OCI-LY1 (cell line): ENCODE data around the gene PHLPP1.

Experiments used
- H2AFZ ChIP-seq: fragments of 200-600 bp; sonication (generic), shearing (Covaris generic); 2 replicates; pipeline ENCODE4 v1.6.0; 2014; ENCODE audit warnings: antibody characterized with exemption, mild to moderate bottlenecking, low read length
- H3F3A ChIP-seq: fragments of 200-600 bp; sonication (generic), shearing (Covaris generic); 2 replicates; pipeline ENCODE4 v1.6.0; 2014; ENCODE audit warnings: mild to moderate bottlenecking, antibody characterized with exemption, low read length, moderate library complexity; ENCODE audit not compliant: insufficient read depth
- H3K27ac ChIP-seq: fragments of 200-600 bp; sonication (generic); 2 replicates; pipeline ENCODE4 v1.5.1; 2014; ENCODE audit warnings: low read length, mixed run types, mild to moderate bottlenecking, low read depth; ENCODE audit not compliant: poor library complexity, severe bottlenecking
- H3K27me3 ChIP-seq: fragments of 200-600 bp; sonication (generic); 2 replicates; pipeline ENCODE4 v1.6.0; 2014; ENCODE audit warnings: antibody characterized with exemption, mild to moderate bottlenecking, low read length, moderate library complexity; ENCODE audit not compliant: insufficient read depth
- H3K36me3 ChIP-seq: fragments of 200-600 bp; sonication (generic); 2 replicates; pipeline ENCODE4 v1.6.1; 2014; ENCODE audit warnings: mild to moderate bottlenecking, antibody characterized with exemption, low read length, moderate library complexity, mixed read lengths; ENCODE audit not compliant: insufficient read depth
- H3K4me1 ChIP-seq: fragments of 200-600 bp; sonication (generic); 2 replicates; pipeline ENCODE4 v1.5.1; 2014; ENCODE audit warnings: mild to moderate bottlenecking, low read length, moderate library complexity; ENCODE audit not compliant: insufficient read depth, severe bottlenecking
- H3K4me2 ChIP-seq: fragments of 200-600 bp; sonication (generic), shearing (Covaris generic); 2 replicates; pipeline ENCODE4 v1.6.1; 2014; ENCODE audit warnings: low read length
- H3K4me3 ChIP-seq: fragments of 200-600 bp; sonication (generic); 2 replicates; pipeline ENCODE4 v1.5.1; 2014; ENCODE audit warnings: low read length, low read depth, mild to moderate bottlenecking, mixed read lengths; ENCODE audit not compliant: poor library complexity, severe bottlenecking
- H3K79me2 ChIP-seq: fragments of 200-600 bp; shearing (Covaris generic); 2 replicates; pipeline ENCODE4 v1.6.1; 2016; ENCODE audit warnings: mixed run types, low read length, mixed read lengths; ENCODE audit not compliant: insufficient read depth
- H3K9ac ChIP-seq: fragments of 200-600 bp; sonication (generic), shearing (Covaris generic); 2 replicates; pipeline ENCODE4 v1.6.1; 2014; ENCODE audit warnings: mild to moderate bottlenecking, low read length, mixed read lengths
- H3K9me2 ChIP-seq: fragments of 200-600 bp; sonication (generic), shearing (Covaris generic); 2 replicates; pipeline ENCODE4 v1.6.1; 2014; ENCODE audit warnings: low read depth, mild to moderate bottlenecking, low read length, mixed read lengths
- H3K9me3 ChIP-seq: fragments of 200-600 bp; shearing (Covaris generic); 2 replicates; pipeline ENCODE4 v1.6.1; 2014; ENCODE audit warnings: low read length, mixed read lengths
- H4K20me1 ChIP-seq: fragments of 200-600 bp; sonication (generic), shearing (Covaris generic); 2 replicates; pipeline ENCODE4 v1.6.0; 2016; ENCODE audit warnings: mild to moderate bottlenecking, low read length; ENCODE audit not compliant: insufficient read depth
- EZH2 ChIP-seq: fragments of 200-600 bp; sonication (generic), shearing (Covaris generic); IDR thresholded peaks from 2 replicates; pipeline ENCODE4 v1.8.0; 2017; ENCODE audit warnings: borderline replicate concordance, mixed run types, mild to moderate bottlenecking, antibody characterized with exemption, low read length, moderate library complexity, mixed read lengths
- TF ChIP-seq, protein P1 (sequence below): fragments of 200-600 bp; sonication (generic), shearing (Covaris generic); IDR thresholded peaks from 2 replicates; pipeline ENCODE4 v1.5.1; 2017; ENCODE audit warnings: mild to moderate bottlenecking, antibody characterized with exemption, low read length, moderate library complexity, mixed read lengths

Gene PHLPP1

DNA sequence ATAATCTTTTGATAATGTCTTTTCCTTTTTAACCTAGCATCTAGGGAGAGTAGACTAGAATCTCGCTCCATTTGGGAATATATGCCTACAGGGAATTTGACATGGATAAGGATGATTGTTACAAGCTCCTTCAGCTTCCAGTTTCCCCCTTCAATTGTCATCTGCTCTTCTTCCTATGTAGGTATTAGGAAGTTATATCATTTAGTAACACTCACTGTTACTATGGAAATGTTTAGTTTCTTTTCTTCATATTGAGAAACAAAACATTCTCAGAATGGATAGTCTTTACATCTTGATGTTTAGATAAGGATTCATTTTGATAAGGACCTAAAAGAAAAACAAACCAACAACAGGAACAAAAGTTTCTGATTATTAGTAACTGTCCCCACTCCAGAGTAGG lies 127.6 kb downstream of the PHLPP1 start:
- H3K9me2 ChIP-seq = no peaks in the 10 kb centered on the region
- H3K4me2 ChIP-seq = no peak overlapping the region
- no peaks in the 10 kb centered on the region for H3F3A ChIP-seq
- no peaks in the 10 kb centered on the region for H3K36me3 ChIP-seq
- no peak overlapping the region for H3K4me3 ChIP-seq
- no peaks in the 10 kb centered on the region for H4K20me1 ChIP-seq
- TF ChIP-seq EZH2 = no peak
- TF ChIP-seq, protein P1, sequence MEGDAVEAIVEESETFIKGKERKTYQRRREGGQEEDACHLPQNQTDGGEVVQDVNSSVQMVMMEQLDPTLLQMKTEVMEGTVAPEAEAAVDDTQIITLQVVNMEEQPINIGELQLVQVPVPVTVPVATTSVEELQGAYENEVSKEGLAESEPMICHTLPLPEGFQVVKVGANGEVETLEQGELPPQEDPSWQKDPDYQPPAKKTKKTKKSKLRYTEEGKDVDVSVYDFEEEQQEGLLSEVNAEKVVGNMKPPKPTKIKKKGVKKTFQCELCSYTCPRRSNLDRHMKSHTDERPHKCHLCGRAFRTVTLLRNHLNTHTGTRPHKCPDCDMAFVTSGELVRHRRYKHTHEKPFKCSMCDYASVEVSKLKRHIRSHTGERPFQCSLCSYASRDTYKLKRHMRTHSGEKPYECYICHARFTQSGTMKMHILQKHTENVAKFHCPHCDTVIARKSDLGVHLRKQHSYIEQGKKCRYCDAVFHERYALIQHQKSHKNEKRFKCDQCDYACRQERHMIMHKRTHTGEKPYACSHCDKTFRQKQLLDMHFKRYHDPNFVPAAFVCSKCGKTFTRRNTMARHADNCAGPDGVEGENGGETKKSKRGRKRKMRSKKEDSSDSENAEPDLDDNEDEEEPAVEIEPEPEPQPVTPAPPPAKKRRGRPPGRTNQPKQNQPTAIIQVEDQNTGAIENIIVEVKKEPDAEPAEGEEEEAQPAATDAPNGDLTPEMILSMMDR = no peak
- H3K9ac ChIP-seq = no peak overlapping the region
- H3K9me3 ChIP-seq = no peaks in the 10 kb centered on the region
- H3K4me1 ChIP-seq = peaks cover 20% of the 10 kb centered on the region
- no peaks in the 10 kb centered on the region for H3K27me3 ChIP-seq
- H3K27ac ChIP-seq = no peak overlapping the region
- H2AFZ ChIP-seq = no peak overlapping the region
- no peaks in the 10 kb centered on the region for H3K79me2 ChIP-seq

DNA sequence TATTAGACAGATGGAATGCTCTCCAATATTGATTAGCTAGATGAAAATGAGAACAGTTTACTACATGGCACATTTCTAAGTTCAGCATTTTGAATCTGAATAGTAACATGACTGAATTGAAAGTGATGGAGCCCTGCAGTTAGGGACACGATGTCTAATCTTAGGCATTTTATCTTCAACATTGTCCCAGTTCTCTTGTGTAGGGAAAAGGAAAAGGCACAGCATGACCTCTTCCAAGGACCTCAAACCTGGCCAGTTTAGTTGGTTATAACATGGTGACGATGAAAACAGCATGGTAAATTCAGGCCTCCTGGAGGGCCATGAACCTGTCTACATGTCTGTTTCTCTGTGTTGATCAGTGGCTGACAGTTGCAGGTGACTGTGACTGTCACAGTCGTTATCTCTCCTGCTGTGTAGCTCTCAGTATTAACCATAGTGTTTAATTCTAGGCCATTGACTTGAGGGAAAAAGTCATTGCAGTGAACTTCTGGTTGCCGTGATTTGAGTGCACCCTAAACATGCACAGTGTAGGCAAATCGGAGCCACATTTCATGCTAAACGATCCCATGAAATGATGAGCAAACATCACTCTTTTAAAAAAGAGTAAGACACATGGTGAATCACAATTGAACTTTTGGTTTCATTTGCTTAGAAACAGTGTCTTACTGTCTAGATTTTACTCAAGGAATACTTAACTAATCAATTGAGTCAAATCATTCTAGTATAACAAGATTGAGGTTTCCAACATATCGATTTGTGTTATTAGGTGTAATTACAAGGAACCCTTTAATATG lies 129.7 kb downstream of the PHLPP1 start:
- no peaks in the 10 kb centered on the region for H3K27me3 ChIP-seq
- H2AFZ ChIP-seq = no peak overlapping the region
- H3K4me2 ChIP-seq = peak overlapping the region; percentile 40

DNA sequence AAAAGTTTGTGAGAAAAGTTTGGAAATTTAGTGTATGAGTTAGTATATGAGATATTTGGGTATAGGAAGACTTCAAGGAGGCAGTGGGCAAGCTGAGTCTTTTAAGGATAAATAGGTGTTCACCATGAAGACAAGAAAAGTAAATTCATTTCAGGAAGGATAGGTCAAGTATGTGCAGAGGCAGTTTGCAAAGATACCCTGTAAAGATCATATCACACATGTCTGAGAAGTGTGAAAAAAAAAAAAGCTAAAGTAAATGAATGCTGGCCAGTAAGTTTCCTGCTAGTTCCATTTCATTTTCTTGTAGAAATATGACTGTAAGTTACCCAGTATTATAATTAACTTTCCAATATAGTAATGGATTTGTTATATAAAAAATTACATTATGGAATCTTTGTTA lies 131.0 kb downstream of the PHLPP1 start:
- no peaks in the 10 kb centered on the region for H3K27me3 ChIP-seq
- no peaks in the 10 kb centered on the region for H3K79me2 ChIP-seq
- TF ChIP-seq, protein P1 = no peak
- TF ChIP-seq EZH2 = no peak
- no peaks in the 10 kb centered on the region for H4K20me1 ChIP-seq
- H3F3A ChIP-seq = no peaks in the 10 kb centered on the region
- no peaks in the 10 kb centered on the region for H3K36me3 ChIP-seq
- no peaks in the 10 kb centered on the region for H3K9me3 ChIP-seq
- H2AFZ ChIP-seq = no peak overlapping the region
- H3K4me3 ChIP-seq = no peak overlapping the region
- H3K9me2 ChIP-seq = no peaks in the 10 kb centered on the region
- peaks cover 8% of the 10 kb centered on the region for H3K4me1 ChIP-seq
- H3K27ac ChIP-seq = no peak overlapping the region
- no peak overlapping the region for H3K9ac ChIP-seq
- H3K4me2 ChIP-seq = no peak overlapping the region

More for the DNA sequence above, 129.7 kb downstream of the PHLPP1 start:
- H3K4me1 ChIP-seq = peaks cover 9% of the 10 kb centered on the region
- no peak overlapping the region for H3K27ac ChIP-seq
- H3K36me3 ChIP-seq = no peaks in the 10 kb centered on the region
- no peak overlapping the region for H3K9ac ChIP-seq
- peak overlapping the region; percentile 16 for H3K4me3 ChIP-seq
- no peaks in the 10 kb centered on the region for H3K9me2 ChIP-seq
- TF ChIP-seq, protein P1 = no peak
- TF ChIP-seq EZH2 = no peak
- H3F3A ChIP-seq = no peaks in the 10 kb centered on the region
- H3K9me3 ChIP-seq = no peaks in the 10 kb centered on the region
- no peaks in the 10 kb centered on the region for H3K79me2 ChIP-seq
- no peaks in the 10 kb centered on the region for H4K20me1 ChIP-seq
